Activated CD8-positive, alpha-beta memory T cell treated with anti-CD3 and anti-CD28 coated beads, Interleukin-2, amount 10 ng/mL, durations not matched to agents 7 days and 5 days (primary cell): ENCODE data around the gene NUP153. TPM values are rescaled to one million over a fixed set of nuclear protein-coding genes. Genes with fewer than 3 reads are reported as not detected.

Experiments used
- ATAC-seq: fragments of 150-1000 bp; cut with Tn5 transposase; one replicate; pipeline ENCODE4 v1.10.0; 2021; ENCODE audit warnings: moderate library complexity
- CTCF ChIA-PET: fragments of 350-600 bp; sonication (Branson Sonifier 250); formaldehyde crosslinking; loops from one replicate; lab custom pipeline; 2021; ENCODE audit warnings: antibody characterized with exemption; lab: Charles Lee
- DNase-seq: peaks from one replicate; pipeline ENCODE4 v3.0.0-alpha.2; 2020
- H3K27ac Mint-ChIP-seq: one replicate; pipeline ENCODE4 v1.8.0; 2021; ENCODE audit warnings: mild to moderate bottlenecking, mixed read lengths
- H3K27me3 Mint-ChIP-seq: one replicate; pipeline ENCODE4 v1.8.0; 2021; ENCODE audit warnings: mixed read lengths
- H3K36me3 Mint-ChIP-seq: one replicate; pipeline ENCODE4 v1.8.0; 2021; ENCODE audit warnings: mild to moderate bottlenecking, mixed read lengths
- H3K4me1 Mint-ChIP-seq: one replicate; pipeline ENCODE4 v1.8.0; 2021; ENCODE audit warnings: mixed read lengths
- H3K4me3 Mint-ChIP-seq: one replicate; pipeline ENCODE4 v1.8.0; 2021; ENCODE audit warnings: mild to moderate bottlenecking, moderate library complexity, mixed read lengths
- H3K9me3 Mint-ChIP-seq: one replicate; pipeline ENCODE4 v1.8.0; 2022; ENCODE audit warnings: low read depth, mixed read lengths
- total RNA-seq, 2 experiments: library from RNA; stranded (reverse); gene quantifications; one replicate each; pipeline ENCODE4 v1.2.3, GENCODE V29; 2021

The NUP153 gene
- total RNA-seq, 2 experiments from 2014 or later: 83.8 to 97.9 TPM

DNA sequence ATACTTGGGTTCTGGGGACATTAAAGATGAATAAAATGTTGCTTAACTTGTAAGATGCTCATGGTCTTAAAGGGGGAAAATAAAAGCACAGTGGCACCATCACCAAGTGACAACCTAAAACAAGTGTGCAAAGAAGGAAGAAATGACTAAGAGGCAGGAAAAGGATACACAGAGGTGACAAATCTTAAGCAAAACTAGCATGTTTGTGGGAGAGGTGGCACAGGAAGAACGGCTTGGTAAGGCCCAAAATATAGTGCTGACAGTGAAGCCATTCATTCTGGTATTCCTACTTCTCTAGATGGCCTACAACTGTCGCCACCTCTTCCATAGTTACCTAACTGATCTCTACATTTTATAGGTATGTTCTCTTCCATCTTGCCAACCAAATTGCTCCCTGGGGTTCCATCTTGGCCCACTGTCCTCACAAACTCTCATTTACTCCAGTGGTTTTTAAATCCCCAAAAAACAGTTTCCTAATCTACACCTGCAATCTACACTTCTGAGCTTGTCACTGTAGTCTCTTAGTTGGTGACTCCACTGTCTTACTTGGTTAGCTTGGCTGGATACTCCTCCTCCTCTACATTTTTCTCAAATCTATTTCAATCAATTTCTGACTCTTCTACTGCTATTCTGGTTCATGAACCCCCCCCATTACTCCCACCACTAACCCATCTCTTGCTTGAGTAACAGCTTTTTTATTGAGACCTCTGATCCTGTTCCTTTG lies 73.1 kb downstream of the NUP153 start:
- Mint-ChIP-seq H3K4me3 (peak overlapping the region; percentile 45), H3K36me3 (peaks cover 67% of the 10 kb centered on the region), H3K27me3 (no peaks in the 10 kb centered on the region), H3K9me3 (no peaks in the 10 kb centered on the region), H3K4me1 (peaks cover 70% of the 10 kb centered on the region), H3K27ac (peak overlapping the region; percentile 83)
- DNase-seq: peak; percentile 72
- peak; percentile 92 for ATAC-seq
- CTCF ChIA-PET: interaction anchor here (0.6 to 1.3 kb wide), 4 partner anchors 22 to 129 kb away, joined by 3 to 4 read pairs (median 4); no protein-coding TSS in a partner anchor

DNA sequence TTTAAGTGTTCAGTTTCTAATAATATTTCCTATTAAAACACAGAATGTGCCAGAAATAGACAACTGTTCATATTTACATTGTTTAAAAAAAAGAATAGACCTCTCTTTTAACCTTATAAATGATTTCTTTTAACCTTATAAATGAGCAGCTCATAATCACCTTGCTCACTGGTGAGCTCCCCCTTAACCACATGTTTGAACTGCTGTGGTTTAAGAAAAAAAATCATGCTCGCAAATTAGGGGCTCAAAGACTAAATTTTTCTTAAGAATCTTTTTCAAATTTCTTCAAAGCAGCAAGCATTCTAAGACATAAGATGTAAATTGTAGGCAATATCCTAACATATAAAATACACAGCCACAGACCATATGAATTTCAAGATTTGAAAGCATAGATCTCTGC lies 73.8 kb downstream of the NUP153 start:
- peak overlapping the region; percentile 83 for H3K27ac Mint-ChIP-seq
- peak overlapping the region; percentile 45 for H3K4me3 Mint-ChIP-seq
- peaks cover 66% of the 10 kb centered on the region for H3K36me3 Mint-ChIP-seq
- peaks cover 68% of the 10 kb centered on the region for H3K4me1 Mint-ChIP-seq
- peak; percentile 23 for ATAC-seq
- CTCF ChIA-PET: interaction anchor here (0.6 to 1.3 kb wide), 5 partner anchors 39 to 618 kb away, joined by 3 to 4 read pairs (median 4); no protein-coding TSS in a partner anchor
- H3K27me3 Mint-ChIP-seq: no peaks in the 10 kb centered on the region
- H3K9me3 Mint-ChIP-seq: no peaks in the 10 kb centered on the region
- no peak for DNase-seq

DNA sequence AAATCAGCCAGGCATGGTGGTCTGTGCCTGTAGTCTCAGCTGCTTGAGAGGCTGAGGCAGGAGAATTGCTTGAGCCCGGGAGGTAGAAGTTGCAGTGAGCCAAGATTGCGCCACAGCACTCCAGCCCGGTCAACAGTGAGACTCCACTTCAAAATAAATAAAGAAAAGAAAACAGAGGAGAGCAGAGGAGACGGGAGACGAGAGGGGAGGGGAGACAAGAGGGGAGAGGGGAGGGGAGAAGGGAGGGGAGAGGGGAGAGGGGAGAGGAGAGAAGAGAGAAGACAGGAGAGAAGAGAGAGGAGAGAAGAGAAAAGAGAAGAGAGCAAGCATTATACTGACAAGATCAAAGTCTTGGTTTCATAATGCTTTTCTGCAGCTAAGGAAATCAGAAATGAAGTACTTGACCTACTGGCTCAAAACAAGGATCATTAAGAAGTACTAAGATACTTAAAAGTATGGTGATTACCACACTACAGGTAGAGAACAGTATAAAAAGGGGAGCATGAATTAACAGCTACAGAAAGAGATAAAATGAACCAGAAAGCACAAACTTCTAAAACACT lies 76.1 kb downstream of the NUP153 start:
- CTCF ChIA-PET: interaction anchor here (1.0 kb wide), 1 partner anchor 61 kb away, joined by 4 read pairs; no protein-coding TSS in a partner anchor
- H3K4me3 Mint-ChIP-seq: no peak overlapping the region
- H3K4me1 Mint-ChIP-seq: peaks cover 57% of the 10 kb centered on the region
- no peak overlapping the region for H3K27ac Mint-ChIP-seq
- peaks cover 61% of the 10 kb centered on the region for H3K36me3 Mint-ChIP-seq
- H3K27me3 Mint-ChIP-seq: no peaks in the 10 kb centered on the region
- no peak for DNase-seq
- no peak for ATAC-seq
- H3K9me3 Mint-ChIP-seq: no peaks in the 10 kb centered on the region

DNA sequence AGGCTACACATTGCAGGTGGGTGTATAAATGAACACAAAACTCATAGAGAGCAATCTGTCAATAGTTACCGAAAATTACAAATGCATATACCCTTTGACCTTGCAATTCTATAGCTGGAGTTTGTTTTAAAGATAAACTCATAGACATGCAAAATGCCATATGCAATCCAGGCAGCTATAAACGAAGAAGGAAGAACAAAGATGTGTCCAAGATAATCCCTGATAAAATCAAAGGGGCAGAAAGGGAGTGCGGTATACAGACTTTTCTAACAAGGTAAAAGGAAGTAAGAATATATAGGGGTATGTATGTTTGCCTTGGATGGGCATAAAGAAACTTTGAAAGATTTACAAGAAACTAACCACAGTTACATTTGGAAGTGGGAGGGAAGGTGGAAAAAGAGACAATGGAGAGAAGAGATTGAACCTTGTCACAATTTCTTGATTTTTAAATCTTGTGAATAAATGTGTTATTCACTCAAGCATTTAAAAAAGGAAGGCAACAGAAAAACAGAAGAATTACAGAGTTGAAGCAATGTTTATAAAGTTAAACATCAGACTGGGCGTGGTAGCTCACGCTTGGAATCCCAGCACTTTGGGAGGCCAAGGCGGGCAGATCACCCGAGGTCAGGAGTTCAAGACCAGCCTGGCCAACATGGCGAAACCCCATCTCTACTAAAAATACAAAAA lies 76.8 kb downstream of the NUP153 start:
- H3K9me3 Mint-ChIP-seq: no peaks in the 10 kb centered on the region
- H3K27me3 Mint-ChIP-seq: no peaks in the 10 kb centered on the region
- DNase-seq (no peak), ATAC-seq (no peak)
- H3K27ac Mint-ChIP-seq: no peak overlapping the region
- CTCF ChIA-PET: no interaction called here
- H3K4me1 Mint-ChIP-seq: peaks cover 53% of the 10 kb centered on the region
- peaks cover 62% of the 10 kb centered on the region for H3K36me3 Mint-ChIP-seq
- no peak overlapping the region for H3K4me3 Mint-ChIP-seq

DNA sequence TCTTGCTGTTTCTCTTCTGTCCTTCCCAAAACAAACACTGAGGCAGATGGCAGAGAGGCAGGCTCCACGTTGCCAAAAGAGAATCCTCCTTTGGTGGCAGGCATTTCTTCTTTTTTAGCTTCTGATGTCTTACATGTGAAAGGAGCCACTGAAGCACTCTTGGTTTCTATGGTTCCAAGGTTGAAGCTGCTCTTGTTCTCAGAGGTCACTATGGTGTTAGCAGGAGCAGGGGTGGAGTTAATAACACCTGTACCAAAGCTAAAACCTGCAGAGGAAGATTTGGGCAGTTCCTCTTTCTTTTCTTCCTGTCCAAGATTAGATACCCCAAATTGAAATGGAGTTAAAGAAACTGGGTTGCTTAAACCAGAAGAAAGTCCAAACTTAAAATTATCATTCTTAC lies 77.9 kb downstream of the NUP153 start:
- no peak for ATAC-seq
- Mint-ChIP-seq H3K36me3 (peaks cover 63% of the 10 kb centered on the region), H3K4me1 (peaks cover 45% of the 10 kb centered on the region), H3K27ac (peak overlapping the region; percentile 33), H3K27me3 (no peaks in the 10 kb centered on the region), H3K4me3 (no peak overlapping the region), H3K9me3 (no peaks in the 10 kb centered on the region)
- CTCF ChIA-PET: interaction anchor here (1.1 to 1.2 kb wide), 2 partner anchors 43 to 85 kb away, joined by 3 read pairs; no protein-coding TSS in a partner anchor
- DNase-seq: no peak

DNA sequence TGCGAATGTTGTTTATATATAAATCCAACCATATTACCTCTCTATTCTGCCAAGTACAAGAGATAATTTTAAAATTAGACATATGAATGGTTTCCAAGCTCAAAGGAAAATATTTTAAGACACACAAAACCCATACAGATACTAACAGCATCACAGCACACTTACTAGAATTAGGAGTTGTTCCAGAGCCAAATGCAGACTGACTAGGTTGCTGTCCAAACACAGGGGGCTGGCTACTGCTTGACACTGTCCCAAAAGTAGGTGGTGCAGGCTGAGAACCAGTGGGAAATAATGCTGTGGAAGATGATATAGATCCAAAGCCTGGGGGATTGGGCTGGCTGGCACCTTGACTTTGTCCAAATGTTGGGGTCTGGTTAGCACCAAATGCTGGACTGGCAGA lies 82.3 kb downstream of the NUP153 start:
- CTCF ChIA-PET: no interaction called here
- H3K27me3 Mint-ChIP-seq: no peaks in the 10 kb centered on the region
- ATAC-seq: no peak
- no peak for DNase-seq
- no peak overlapping the region for H3K4me3 Mint-ChIP-seq
- no peak overlapping the region for H3K27ac Mint-ChIP-seq
- H3K4me1 Mint-ChIP-seq: peaks cover 35% of the 10 kb centered on the region
- H3K9me3 Mint-ChIP-seq: no peaks in the 10 kb centered on the region
- peaks cover 68% of the 10 kb centered on the region for H3K36me3 Mint-ChIP-seq

DNA sequence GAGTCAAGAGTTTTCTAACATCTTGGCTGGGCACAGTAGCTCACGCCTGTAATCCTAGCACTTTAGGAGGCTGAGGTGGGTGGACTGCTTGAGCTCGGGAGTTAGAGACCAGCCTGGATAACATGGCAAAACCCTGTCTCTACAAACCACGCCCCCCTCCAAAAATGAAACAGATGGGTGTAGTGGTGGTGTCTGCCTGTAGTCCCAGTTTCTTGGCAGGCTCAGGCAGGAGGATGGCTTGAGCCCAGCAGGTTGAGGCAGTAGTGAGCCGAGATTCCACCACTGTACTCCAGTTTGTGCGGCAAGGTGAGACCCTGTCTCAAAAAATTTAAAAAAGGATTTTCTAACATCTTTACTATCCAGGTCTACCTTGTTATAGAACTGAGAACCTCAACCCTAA lies 84.6 kb downstream of the NUP153 start:
- no peaks in the 10 kb centered on the region for H3K27me3 Mint-ChIP-seq
- H3K27ac Mint-ChIP-seq: peak overlapping the region; percentile 32
- DNase-seq: no peak
- H3K36me3 Mint-ChIP-seq: peaks cover 62% of the 10 kb centered on the region
- CTCF ChIA-PET: interaction anchor here (1.1 kb wide), 1 partner anchor 33 kb away, joined by 3 read pairs; no protein-coding TSS in a partner anchor
- no peaks in the 10 kb centered on the region for H3K9me3 Mint-ChIP-seq
- no peak for ATAC-seq
- peaks cover 26% of the 10 kb centered on the region for H3K4me1 Mint-ChIP-seq
- no peak overlapping the region for H3K4me3 Mint-ChIP-seq

DNA sequence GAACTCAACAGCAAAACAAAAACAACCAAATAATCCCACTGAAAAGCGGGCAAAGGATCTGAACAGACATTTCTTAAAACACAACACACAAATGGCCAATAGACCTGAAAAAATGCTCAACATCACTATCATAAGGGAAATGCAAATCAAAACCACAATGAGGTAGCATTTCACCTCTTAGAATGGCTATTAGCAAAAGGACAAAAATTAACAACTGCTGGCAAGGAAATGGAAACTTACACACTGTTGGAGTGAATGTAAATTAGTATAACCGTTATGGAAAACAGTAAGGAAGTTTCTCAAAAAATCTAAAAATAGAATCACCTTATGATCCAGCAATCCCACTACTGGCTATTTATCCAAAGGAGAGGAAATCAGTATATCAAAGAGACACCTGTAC lies 85.7 kb downstream of the NUP153 start:
- no peak overlapping the region for H3K4me3 Mint-ChIP-seq
- peak overlapping the region; percentile 44 for H3K27ac Mint-ChIP-seq
- H3K4me1 Mint-ChIP-seq: peaks cover 25% of the 10 kb centered on the region
- H3K36me3 Mint-ChIP-seq: peaks cover 64% of the 10 kb centered on the region
- H3K27me3 Mint-ChIP-seq: no peaks in the 10 kb centered on the region
- H3K9me3 Mint-ChIP-seq: no peaks in the 10 kb centered on the region
- DNase-seq (no peak), ATAC-seq (peak; percentile 20)
- CTCF ChIA-PET: no interaction called here

DNA sequence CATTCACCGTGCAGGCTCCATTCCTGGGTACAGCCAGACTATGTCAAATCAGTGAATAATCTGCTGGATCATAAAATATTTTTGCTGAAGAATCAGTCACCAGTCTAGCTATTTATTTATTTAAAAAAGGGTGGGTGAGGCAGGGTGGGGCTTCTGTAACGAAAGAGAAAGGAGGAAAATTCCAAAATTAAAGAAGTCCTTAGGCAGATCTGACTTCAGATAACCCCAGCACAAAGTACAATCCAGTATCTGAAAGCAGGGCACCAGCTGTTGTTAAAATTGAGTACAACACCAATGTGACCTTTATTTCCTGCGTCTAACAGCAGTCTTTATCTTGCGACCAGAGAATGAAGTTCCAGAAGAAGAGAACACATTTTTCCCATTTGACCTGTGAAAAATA lies 90.9 kb downstream of the NUP153 start:
- Mint-ChIP-seq H3K36me3 (peaks cover 48% of the 10 kb centered on the region), H3K9me3 (no peaks in the 10 kb centered on the region), H3K4me1 (peaks cover 10% of the 10 kb centered on the region), H3K27me3 (no peaks in the 10 kb centered on the region), H3K4me3 (no peak overlapping the region), H3K27ac (no peak overlapping the region)
- DNase-seq (no peak), ATAC-seq (no peak)
- CTCF ChIA-PET: no interaction called here

DNA sequence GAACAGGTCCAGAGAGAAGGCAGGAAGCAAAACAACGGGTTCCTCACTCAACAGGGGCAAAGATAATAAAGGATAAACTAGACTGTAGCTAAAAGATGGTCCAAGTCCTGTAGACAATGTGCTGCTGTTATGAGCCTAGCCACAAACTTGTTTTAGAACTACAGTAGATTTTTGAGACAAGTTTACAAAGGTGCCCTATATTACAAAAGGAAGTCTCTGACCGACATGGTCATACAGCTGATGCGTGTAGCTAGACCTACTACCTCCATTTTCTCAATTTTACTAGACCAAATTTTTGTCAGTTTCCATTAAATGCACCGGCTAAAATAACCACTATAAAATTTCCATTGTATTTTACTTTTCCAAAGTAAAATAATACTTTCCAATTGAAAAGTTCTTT lies 94.7 kb downstream of the NUP153 start:
- Mint-ChIP-seq H3K4me1 (peaks cover 2% of the 10 kb centered on the region), H3K27me3 (no peaks in the 10 kb centered on the region), H3K36me3 (peaks cover 29% of the 10 kb centered on the region), H3K4me3 (no peak overlapping the region), H3K9me3 (no peaks in the 10 kb centered on the region), H3K27ac (no peak overlapping the region)
- CTCF ChIA-PET: interaction anchor here (1.7 to 1.8 kb wide), 2 partner anchors 12 to 15 kb away, joined by 5 to 6 read pairs; partner anchors contain the start of gene FAM8A1
- DNase-seq: no peak
- no peak for ATAC-seq

DNA sequence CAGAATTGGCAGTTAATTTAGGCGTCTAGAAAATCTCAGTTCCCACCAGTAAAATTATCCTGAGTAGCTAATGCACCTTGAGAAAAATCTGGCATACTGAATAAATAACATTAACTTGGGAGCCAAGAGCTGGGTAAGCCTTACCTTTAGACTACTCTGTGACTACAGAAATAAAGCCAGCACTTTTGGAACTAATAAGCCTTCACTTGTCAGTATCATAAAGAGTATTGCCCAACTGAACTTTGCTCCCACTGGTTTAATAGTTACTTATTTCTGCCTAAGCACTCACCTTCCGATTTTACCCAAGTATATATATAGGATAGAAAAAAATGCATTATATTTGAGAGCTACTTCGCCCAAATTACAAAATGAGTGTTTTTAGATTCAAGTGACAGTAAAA lies 95.9 kb downstream of the NUP153 start:
- Mint-ChIP-seq H3K27ac (no peak overlapping the region), H3K4me3 (no peak overlapping the region), H3K27me3 (no peaks in the 10 kb centered on the region), H3K36me3 (peaks cover 26% of the 10 kb centered on the region), H3K4me1 (peaks cover 2% of the 10 kb centered on the region), H3K9me3 (no peaks in the 10 kb centered on the region)
- DNase-seq (no peak), ATAC-seq (no peak)
- CTCF ChIA-PET: interaction anchor here (0.7 to 1.7 kb wide), 2 partner anchors 9 to 16 kb away, joined by 4 to 5 read pairs; no protein-coding TSS in a partner anchor

DNA sequence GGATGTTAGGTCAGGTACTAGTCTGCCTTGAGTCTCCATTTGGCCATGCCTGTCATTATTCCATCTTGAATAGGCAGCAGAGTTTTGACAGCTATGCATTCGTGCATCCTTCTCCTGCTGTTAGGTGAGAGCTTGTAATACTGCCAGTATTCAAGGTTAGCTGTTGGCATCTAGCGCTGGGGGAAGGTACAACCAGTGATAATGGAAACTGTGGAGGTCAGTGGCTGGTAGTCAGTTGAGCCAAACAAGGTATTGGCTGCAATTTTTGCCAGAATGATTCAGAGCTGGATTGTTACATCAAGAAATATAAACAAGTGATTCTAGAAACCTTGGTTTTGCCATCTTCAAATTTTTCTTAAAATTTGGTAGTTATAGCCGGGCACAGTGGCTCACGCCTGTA lies 100.1 kb downstream of the NUP153 start:
- no peaks in the 10 kb centered on the region for H3K9me3 Mint-ChIP-seq
- H3K4me1 Mint-ChIP-seq: peaks cover 21% of the 10 kb centered on the region
- no peak for DNase-seq
- CTCF ChIA-PET: no interaction called here
- H3K27me3 Mint-ChIP-seq: no peaks in the 10 kb centered on the region
- no peak overlapping the region for H3K4me3 Mint-ChIP-seq
- peak overlapping the region; percentile 19 for H3K27ac Mint-ChIP-seq
- peaks cover 24% of the 10 kb centered on the region for H3K36me3 Mint-ChIP-seq
- no peak for ATAC-seq

DNA sequence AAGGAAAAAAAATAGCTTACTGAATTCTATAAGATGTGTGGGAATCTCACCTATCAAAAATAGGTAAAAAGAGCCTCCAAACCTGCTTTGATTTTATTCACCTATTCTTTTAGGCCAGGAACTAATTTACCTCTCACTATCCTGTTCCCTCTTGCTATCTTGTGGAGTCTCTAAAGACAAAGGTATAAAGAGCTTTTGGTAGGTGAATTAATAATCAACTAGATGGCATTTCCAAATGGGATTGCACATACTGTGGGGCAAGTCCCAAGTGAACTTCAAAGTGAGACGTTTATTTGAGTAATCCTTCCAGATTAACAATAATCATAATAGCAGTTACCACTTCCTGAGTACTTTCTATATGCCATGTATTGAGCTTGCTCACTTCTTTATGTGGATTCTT lies 103.8 kb downstream of the NUP153 start:
- no peak for DNase-seq
- Mint-ChIP-seq H3K27me3 (no peaks in the 10 kb centered on the region), H3K9me3 (no peaks in the 10 kb centered on the region), H3K4me1 (peaks cover 33% of the 10 kb centered on the region), H3K36me3 (peaks cover 18% of the 10 kb centered on the region), H3K4me3 (peak overlapping the region; percentile 32), H3K27ac (no peak overlapping the region)
- ATAC-seq: no peak
- CTCF ChIA-PET: interaction anchor here (1.4 kb wide), 1 partner anchor 24 kb away, joined by 4 read pairs; no protein-coding TSS in a partner anchor
